H1 (cell line): ENCODE results near the gene LRIG2. TPM values are rescaled to one million over a fixed set of nuclear protein-coding genes. Genes with fewer than 3 reads are reported as not detected.

Source experiments
- BACH1 ChIP-seq: IDR thresholded peaks from 2 replicates; pipeline ENCODE4 v1.6.1; 2012; ENCODE audit warnings: low read length, improper control_type of control experiment
- CBX8 ChIP-seq: fragments of 300-800, 300-1000 bp; sonication (generic); IDR thresholded peaks from 2 replicates; pipeline ENCODE4 v1.7.1; 2016; ENCODE audit warnings: low read depth, low read length, borderline replicate concordance
- CHD2 ChIP-seq: IDR thresholded peaks from 2 replicates; pipeline ENCODE4 v1.6.1; 2012; ENCODE audit warnings: low read length, improper control_type of control experiment
- CHD7 ChIP-seq: fragments of 300-600 bp; sonication (generic); IDR thresholded peaks from 2 replicates; pipeline ENCODE4 v1.7.1; 2012; ENCODE audit warnings: low read length, moderate library complexity, mild to moderate bottlenecking, inconsistent platforms; ENCODE audit not compliant: insufficient replicate concordance
- CTBP2 ChIP-seq: IDR thresholded peaks from 2 replicates; pipeline ENCODE4 v1.7.0; 2011; ENCODE audit warnings: borderline replicate concordance, mild to moderate bottlenecking, moderate library complexity, mixed read lengths, low read length; ENCODE audit not compliant: insufficient read depth, insufficient read length
- MAX ChIP-seq: IDR thresholded peaks from 2 replicates; pipeline ENCODE4 v1.6.1; 2012; ENCODE audit warnings: inconsistent platforms
- POLR2A ChIP-seq, 2 experiments: IDR thresholded peaks; 1 replicate in 1 of 2; 2 replicates in 1 of 2; pipeline ENCODE4 v1.6.1; 2011; ENCODE audit warnings: low read depth in 2 of 2, low read length in 2 of 2, mild to moderate bottlenecking in 2 of 2; ENCODE audit errors: control extremely low read depth in 1 of 2
- RNF2 ChIP-seq: fragments of 200-900, 300-1000 bp; sonication (generic); IDR thresholded peaks from 2 replicates; pipeline ENCODE4 v1.7.1; 2016; ENCODE audit warnings: borderline replicate concordance, low read depth, mild to moderate bottlenecking, antibody characterized with exemption, low read length; ENCODE audit not compliant: poor library complexity, severe bottlenecking; ENCODE audit errors: missing control alignments
- SIX5 ChIP-seq: IDR thresholded peaks from 2 replicates; pipeline ENCODE4 v1.6.1; 2011; ENCODE audit warnings: mild to moderate bottlenecking, low read depth, low read length
- SP2 ChIP-seq: IDR thresholded peaks from 2 replicates; pipeline ENCODE4 v1.6.1; 2012; ENCODE audit warnings: mild to moderate bottlenecking, low read length, inconsistent platforms
- TBP ChIP-seq: IDR thresholded peaks from 2 replicates; pipeline ENCODE4 v1.6.1; 2011; ENCODE audit warnings: low read depth, low read length, improper control_type of control experiment
- polyA plus RNA-seq, 7 experiments: library from polyadenylated mRNA; depleted of rRNA in 3 of 7; stranded (reverse) in 5 of 7; unstranded in 2 of 7; fragments of >200 nt in 5 of 7; fragments of 200-250 nt in 2 of 7; gene quantifications; 1 replicate in 5 of 7; 2 replicates in 1 of 7; 4 replicates in 1 of 7; pipeline versions ENCODE4 v1.2.1 to v1.2.3, GENCODE V29; 2011 to 2013; ENCODE audit warnings: missing spikeins in 2 of 7, mixed read lengths in 2 of 7
- total RNA-seq: library from RNA; stranded (reverse); fragmentation: NEBNext Ultra II Directional; extraction: Animal tissue kit (Norgen Biotek cat#: 25700); gene quantifications from 2 replicates; pipeline ENCODE4 v1.2.1, GENCODE V29; 2021

LRIG2 gene
- total and polyA plus RNA-seq, 2 of the 8 experiments (the other 6 are each of a cell fraction or from before 2014, with no cell fraction given): 16.2 to 20.9 TPM

- TF ChIP-seq CHD7 (no peak), SP2 (no peak), SIX5 (no peak), CBX8 (no peak), CTBP2 (no peak), CHD2 (no peak), POLR2A (IDR thresholded peaks at IDR 0.05; ENCODE audit: control extremely low read depth in 1 of 2, low read depth in 2 of 2, low read length in 2 of 2) (no peak), RNF2 (no peak), TBP (no peak), MAX (no peak), BACH1 (no peak)
These were observed 80.3 kb downstream of the LRIG2 start (continued) for GRCh38 chr1:113153116-113153803.
